ENCODE data around the gene CD33.

CD33 gene

GRCh38 chr19:51195616-51196015 is 29.3 kb upstream of the CD33 start:
- no peak for TF ChIP-seq CTCF (IDR thresholded peaks at IDR 0.05; ENCODE audit: control insufficient read depth, insufficient read depth, low read depth, low read length, missing control alignments)
- H3K4me3 ChIP-seq (ENCODE audit: control insufficient read depth, low read depth, low read length), result no peak overlapping the region
- no peak for DNase-seq (ENCODE audit: low read depth)

GRCh38 chr19:51196181-51196580 is 28.7 kb upstream of the CD33 start:
- H3K4me3 ChIP-seq (ENCODE audit: control insufficient read depth, low read depth, low read length), result no peak overlapping the region
- DNase-seq (ENCODE audit: low read depth), result no peak
- no peak for TF ChIP-seq CTCF (IDR thresholded peaks at IDR 0.05; ENCODE audit: control insufficient read depth, insufficient read depth, low read depth, low read length, missing control alignments)

- DNase-seq (ENCODE audit: low read depth), result no peak
- TF ChIP-seq CTCF (IDR thresholded peaks at IDR 0.05; ENCODE audit: control insufficient read depth, insufficient read depth, low read depth, low read length, missing control alignments), result no peak
- no peak overlapping the region for H3K4me3 ChIP-seq (ENCODE audit: control insufficient read depth, low read depth, low read length)
Measured at GRCh38 chr19:51198641-51199040, 26.2 kb upstream of the CD33 start.

- TF ChIP-seq CTCF (IDR thresholded peaks at IDR 0.05; ENCODE audit: control insufficient read depth, insufficient read depth, low read depth, low read length, missing control alignments), result no peak
- H3K4me3 ChIP-seq (ENCODE audit: control insufficient read depth, low read depth, low read length), result no peak overlapping the region
- no peak for DNase-seq (ENCODE audit: low read depth)
Measured at GRCh38 chr19:51200071-51200666, 24.7 kb upstream of the CD33 start.

- no peak for DNase-seq (ENCODE audit: low read depth)
- no peak for TF ChIP-seq CTCF (IDR thresholded peaks at IDR 0.05; ENCODE audit: control insufficient read depth, insufficient read depth, low read depth, low read length, missing control alignments)
- H3K4me3 ChIP-seq (ENCODE audit: control insufficient read depth, low read depth, low read length), result no peak overlapping the region
Measured at GRCh38 chr19:51201712-51202111, 23.2 kb upstream of the CD33 start.

GRCh38 chr19:51203916-51204315 is 21.0 kb upstream of the CD33 start:
- TF ChIP-seq CTCF (IDR thresholded peaks at IDR 0.05; ENCODE audit: control insufficient read depth, insufficient read depth, low read depth, low read length, missing control alignments), result no peak
- no peak for DNase-seq (ENCODE audit: low read depth)
- H3K4me3 ChIP-seq (ENCODE audit: control insufficient read depth, low read depth, low read length), result no peak overlapping the region

- no peak overlapping the region for H3K4me3 ChIP-seq (ENCODE audit: control insufficient read depth, low read depth, low read length)
- no peak for DNase-seq (ENCODE audit: low read depth)
- no peak for TF ChIP-seq CTCF (IDR thresholded peaks at IDR 0.05; ENCODE audit: control insufficient read depth, insufficient read depth, low read depth, low read length, missing control alignments)
Measured at GRCh38 chr19:51204321-51204720, 20.6 kb upstream of the CD33 start.

Data from AG09309 (cell line).